ENCODE measurements around the gene PRR33.

- TF ChIP-seq POLR2AphosphoS5 (IDR thresholded peaks at IDR 0.05; ENCODE audit: low read depth, low read length), result no peak
- no peak for TF ChIP-seq POLR2A (IDR thresholded peaks at IDR 0.05; ENCODE audit: low read depth, low read length)
- no peak for TF ChIP-seq TAF1 (IDR thresholded peaks at IDR 0.05; ENCODE audit: low read depth, low read length)
These were observed 33.9 kb upstream of the PRR33 start for GRCh38 chr11:1925373-1926155.
